Activated CD4-positive, alpha-beta T cell treated with anti-CD3 and anti-CD28 coated beads, Interleukin-2, amount 10 ng/mL, durations not matched to agents 7 days and 5 days (primary cell): ENCODE results near the gene BNC2. TPM values are rescaled to one million over a fixed set of nuclear protein-coding genes. Genes with fewer than 3 reads are reported as not detected.

ENCODE experiments used
- CTCF ChIA-PET: fragments of 350-600 bp; sonication (Branson Sonifier 250); formaldehyde crosslinking; loops from one replicate; lab custom pipeline; 2021; ENCODE audit warnings: antibody characterized with exemption; lab: Charles Lee
- POLR2A ChIA-PET: fragments of 350-600 bp; sonication (Branson Sonifier 250); formaldehyde crosslinking; loops from one replicate; lab custom pipeline; 2021; ENCODE audit warnings: antibody characterized with exemption; lab: Charles Lee
- DNase-seq: peaks from one replicate; pipeline ENCODE4 v3.0.0-alpha.2; 2020
- H3K27ac Mint-ChIP-seq: one replicate; pipeline ENCODE4 v1.8.0; 2021; ENCODE audit warnings: mild to moderate bottlenecking, moderate library complexity, mixed read lengths
- H3K27me3 Mint-ChIP-seq: one replicate; pipeline ENCODE4 v1.8.0; 2021; ENCODE audit warnings: mixed read lengths
- H3K36me3 Mint-ChIP-seq: one replicate; pipeline ENCODE4 v1.8.0; 2021; ENCODE audit warnings: low read depth, mixed read lengths
- H3K4me1 Mint-ChIP-seq: one replicate; pipeline ENCODE4 v1.8.0; 2021; ENCODE audit warnings: mixed read lengths
- H3K4me3 Mint-ChIP-seq: one replicate; pipeline ENCODE4 v1.8.0; 2021; ENCODE audit warnings: mild to moderate bottlenecking, moderate library complexity, mixed read lengths
- H3K9me3 Mint-ChIP-seq: one replicate; pipeline ENCODE4 v1.8.0; 2021; ENCODE audit warnings: mixed read lengths
- total RNA-seq, 2 experiments: library from RNA; stranded (reverse); gene quantifications; one replicate each; pipeline ENCODE4 v1.2.3, GENCODE V29; 2021

BNC2 gene
- total RNA-seq, 2 experiments from 2014 or later = not detected

GRCh38 chr9:16371306-16371705 lies 499.2 kb downstream of the BNC2 start:
- H3K27ac Mint-ChIP-seq = no peak overlapping the region
- H3K27me3 Mint-ChIP-seq = no peaks in the 10 kb centered on the region
- CTCF ChIA-PET = no interaction called here
- peaks cover 3% of the 10 kb centered on the region for H3K9me3 Mint-ChIP-seq
- no peaks in the 10 kb centered on the region for H3K4me1 Mint-ChIP-seq
- no peaks in the 10 kb centered on the region for H3K36me3 Mint-ChIP-seq
- no peak for DNase-seq
- H3K4me3 Mint-ChIP-seq = no peak overlapping the region
- POLR2A ChIA-PET = no interaction called here

GRCh38 chr9:16370647-16371046 lies 499.8 kb downstream of the BNC2 start:
- H3K4me3 Mint-ChIP-seq = no peak overlapping the region
- H3K36me3 Mint-ChIP-seq = no peaks in the 10 kb centered on the region
- POLR2A ChIA-PET = no interaction called here
- H3K27me3 Mint-ChIP-seq = no peaks in the 10 kb centered on the region
- no peaks in the 10 kb centered on the region for H3K4me1 Mint-ChIP-seq
- no peak for DNase-seq
- no peak overlapping the region for H3K27ac Mint-ChIP-seq
- peaks cover 4% of the 10 kb centered on the region for H3K9me3 Mint-ChIP-seq
- CTCF ChIA-PET = no interaction called here

GRCh38 chr9:16369427-16369826 lies 501.0 kb downstream of the BNC2 start:
- Mint-ChIP-seq H3K36me3 (no peaks in the 10 kb centered on the region), H3K4me3 (no peak overlapping the region), H3K9me3 (peaks cover 4% of the 10 kb centered on the region), H3K27ac (no peak overlapping the region), H3K4me1 (no peaks in the 10 kb centered on the region), H3K27me3 (no peaks in the 10 kb centered on the region)
- ChIA-PET POLR2A (interaction anchor here (0.7 kb wide), 1 partner anchor 301 kb away, joined by 3 read pairs; no protein-coding TSS in a partner anchor), CTCF (interaction anchor here (1.3 kb wide), 1 partner anchor 9 kb away, joined by 3 read pairs; no protein-coding TSS in a partner anchor)
- no peak for DNase-seq

- DNase-seq = no peak
- H3K4me3 Mint-ChIP-seq = no peak overlapping the region
- no peaks in the 10 kb centered on the region for H3K4me1 Mint-ChIP-seq
- POLR2A ChIA-PET = no interaction called here
- CTCF ChIA-PET = no interaction called here
- no peak overlapping the region for H3K27ac Mint-ChIP-seq
- peaks cover 4% of the 10 kb centered on the region for H3K9me3 Mint-ChIP-seq
- no peaks in the 10 kb centered on the region for H3K27me3 Mint-ChIP-seq
- H3K36me3 Mint-ChIP-seq = no peaks in the 10 kb centered on the region
These were observed 502.0 kb downstream of the BNC2 start for GRCh38 chr9:16368237-16369087.

GRCh38 chr9:16367605-16368231 lies 502.8 kb downstream of the BNC2 start:
- POLR2A ChIA-PET = no interaction called here
- no peak for DNase-seq
- Mint-ChIP-seq H3K4me1 (no peaks in the 10 kb centered on the region), H3K27me3 (no peaks in the 10 kb centered on the region), H3K4me3 (no peak overlapping the region), H3K27ac (no peak overlapping the region), H3K36me3 (no peaks in the 10 kb centered on the region), H3K9me3 (peaks cover 4% of the 10 kb centered on the region)
- CTCF ChIA-PET = no interaction called here

- ChIA-PET CTCF (no interaction called here), POLR2A (no interaction called here)
- H3K27ac Mint-ChIP-seq = no peak overlapping the region
- peaks cover 4% of the 10 kb centered on the region for H3K9me3 Mint-ChIP-seq
- H3K4me1 Mint-ChIP-seq = no peaks in the 10 kb centered on the region
- H3K27me3 Mint-ChIP-seq = no peaks in the 10 kb centered on the region
- no peaks in the 10 kb centered on the region for H3K36me3 Mint-ChIP-seq
- H3K4me3 Mint-ChIP-seq = no peak overlapping the region
- DNase-seq = no peak
These were observed 506.1 kb downstream of the BNC2 start for GRCh38 chr9:16364347-16364746.

GRCh38 chr9:16363916-16364315 lies 506.6 kb downstream of the BNC2 start:
- Mint-ChIP-seq H3K36me3 (no peaks in the 10 kb centered on the region), H3K27ac (no peak overlapping the region), H3K27me3 (no peaks in the 10 kb centered on the region), H3K4me3 (no peak overlapping the region), H3K4me1 (no peaks in the 10 kb centered on the region), H3K9me3 (peaks cover 6% of the 10 kb centered on the region)
- ChIA-PET POLR2A (no interaction called here), CTCF (no interaction called here)
- DNase-seq = no peak

- H3K36me3 Mint-ChIP-seq = no peaks in the 10 kb centered on the region
- H3K27ac Mint-ChIP-seq = no peak overlapping the region
- H3K27me3 Mint-ChIP-seq = no peaks in the 10 kb centered on the region
- ChIA-PET CTCF (interaction anchor here (0.7 kb wide), 1 partner anchor 24 kb away, joined by 3 read pairs; no protein-coding TSS in a partner anchor), POLR2A (no interaction called here)
- DNase-seq = no peak
- peaks cover 6% of the 10 kb centered on the region for H3K9me3 Mint-ChIP-seq
- H3K4me3 Mint-ChIP-seq = no peak overlapping the region
- H3K4me1 Mint-ChIP-seq = no peaks in the 10 kb centered on the region
These were observed 507.2 kb downstream of the BNC2 start for GRCh38 chr9:16363073-16363781.

GRCh38 chr9:16361939-16362338 lies 508.5 kb downstream of the BNC2 start:
- POLR2A ChIA-PET = no interaction called here
- Mint-ChIP-seq H3K9me3 (peaks cover 8% of the 10 kb centered on the region), H3K4me3 (no peak overlapping the region)

GRCh38 chr9:16361118-16361517 lies 509.4 kb downstream of the BNC2 start:
- no peak overlapping the region for H3K27ac Mint-ChIP-seq
- peaks cover 4% of the 10 kb centered on the region for H3K9me3 Mint-ChIP-seq
- ChIA-PET POLR2A (no interaction called here), CTCF (interaction anchor here (1.3 kb wide), 1 partner anchor 9 kb away, joined by 3 read pairs; no protein-coding TSS in a partner anchor)
- no peak overlapping the region for H3K4me3 Mint-ChIP-seq
- H3K27me3 Mint-ChIP-seq = no peaks in the 10 kb centered on the region
- no peaks in the 10 kb centered on the region for H3K4me1 Mint-ChIP-seq
- DNase-seq = no peak
- H3K36me3 Mint-ChIP-seq = no peaks in the 10 kb centered on the region

More at GRCh38 chr9:16361939-16362338, 508.5 kb downstream of the BNC2 start:
- CTCF ChIA-PET = no interaction called here
- Mint-ChIP-seq H3K27ac (no peak overlapping the region), H3K27me3 (no peaks in the 10 kb centered on the region), H3K4me1 (no peaks in the 10 kb centered on the region), H3K36me3 (no peaks in the 10 kb centered on the region)
- no peak for DNase-seq

- ChIA-PET CTCF (interaction anchor here (1.3 kb wide), 1 partner anchor 9 kb away, joined by 3 read pairs; no protein-coding TSS in a partner anchor), POLR2A (no interaction called here)
- no peaks in the 10 kb centered on the region for H3K27me3 Mint-ChIP-seq
- H3K9me3 Mint-ChIP-seq = peaks cover 4% of the 10 kb centered on the region
- no peak for DNase-seq
- H3K27ac Mint-ChIP-seq = no peak overlapping the region
- H3K36me3 Mint-ChIP-seq = no peaks in the 10 kb centered on the region
- H3K4me1 Mint-ChIP-seq = no peaks in the 10 kb centered on the region
- H3K4me3 Mint-ChIP-seq = no peak overlapping the region
These were observed 510.2 kb downstream of the BNC2 start for GRCh38 chr9:16360247-16360646.
